Activated T-cell treated with anti-CD3 and anti-CD28 coated beads for 24 hours (primary cell): ENCODE measurements around the gene ZDHHC11.
"Not testable (repeated sequence)": the region's sequence is repeated elsewhere in the genome, so short reads cannot be mapped to it uniquely, and the experiment has no call there.

Experiments used
- DNase-seq: peaks from one replicate; pipeline ENCODE4 v3.0.0-alpha.2; 2020; ENCODE audit warnings: low read depth

The ZDHHC11 gene

GRCh38 chr5:760363-761058 lies 90.3 kb downstream of the ZDHHC11 start:
- no peak for DNase-seq

GRCh38 chr5:759781-760362 lies 90.9 kb downstream of the ZDHHC11 start:
- DNase-seq: no peak

GRCh38 chr5:759111-759751 lies 91.6 kb downstream of the ZDHHC11 start:
- no peak for DNase-seq

GRCh38 chr5:758698-759053 lies 92.1 kb downstream of the ZDHHC11 start:
- DNase-seq: no peak

- DNase-seq: no peak
These were observed 92.7 kb downstream of the ZDHHC11 start for GRCh38 chr5:757931-758697.

- DNase-seq: no peak
These were observed 93.3 kb downstream of the ZDHHC11 start for GRCh38 chr5:757346-757930.

- no peak for DNase-seq
These were observed 93.9 kb downstream of the ZDHHC11 start for GRCh38 chr5:756865-757345.

GRCh38 chr5:756171-756570 lies 94.6 kb downstream of the ZDHHC11 start:
- DNase-seq: no peak

- not testable (repeated sequence) for DNase-seq
These were observed 96.6 kb downstream of the ZDHHC11 start for GRCh38 chr5:754143-754632.

GRCh38 chr5:753567-754142 lies 97.1 kb downstream of the ZDHHC11 start:
- DNase-seq: not testable (repeated sequence)

GRCh38 chr5:752532-753115 lies 98.2 kb downstream of the ZDHHC11 start:
- DNase-seq: not testable (repeated sequence)

- DNase-seq: not testable (repeated sequence)
These were observed 98.8 kb downstream of the ZDHHC11 start for GRCh38 chr5:751992-752391.

- no peak for DNase-seq
These were observed 99.3 kb downstream of the ZDHHC11 start for GRCh38 chr5:751496-751895.

- not testable (repeated sequence) for DNase-seq
These were observed 100.6 kb downstream of the ZDHHC11 start for GRCh38 chr5:750226-750625.

GRCh38 chr5:749101-749670 lies 101.6 kb downstream of the ZDHHC11 start:
- no peak for DNase-seq

GRCh38 chr5:748011-748980 lies 102.5 kb downstream of the ZDHHC11 start:
- not testable (repeated sequence) for DNase-seq

- not testable (repeated sequence) for DNase-seq
These were observed 103.4 kb downstream of the ZDHHC11 start for GRCh38 chr5:747303-747844.

- DNase-seq: no peak
These were observed 104.5 kb downstream of the ZDHHC11 start for GRCh38 chr5:746258-746761.
